NCI-H1092 (cell line): Measurements from ENCODE around the gene MSL1.
"Not testable (repeated sequence)": the region's sequence is repeated elsewhere in the genome, so short reads cannot be mapped to it uniquely, and the experiment has no call there.

Experiments used
- DNase-seq: peaks from one replicate; lab custom pipeline; 2025; lab: John Stamatoyannopoulos, UW

MSL1 gene

GRCh38 chr17:40130352-40131042 is 8.7 kb downstream of the MSL1 start:
- DNase-seq, result no peak

GRCh38 chr17:40134184-40134583 is 12.4 kb downstream of the MSL1 start:
- no peak for DNase-seq

- no peak for DNase-seq
These were observed 14.0 kb downstream of the MSL1 start for GRCh38 chr17:40135817-40136216.

GRCh38 chr17:40139566-40140058 is 17.8 kb downstream of the MSL1 start:
- DNase-seq, result no peak

- not testable (repeated sequence) for DNase-seq
These were observed 21.4 kb downstream of the MSL1 start for GRCh38 chr17:40143166-40143565.

GRCh38 chr17:40145476-40145875 is 23.7 kb downstream of the MSL1 start:
- no peak for DNase-seq

GRCh38 chr17:40148527-40148926 is 26.8 kb downstream of the MSL1 start:
- DNase-seq, result no peak

- no peak for DNase-seq
These were observed 28.5 kb downstream of the MSL1 start for GRCh38 chr17:40150276-40150675.

GRCh38 chr17:40151414-40151963 is 29.7 kb downstream of the MSL1 start:
- DNase-seq, result no peak

- DNase-seq, result no peak
These were observed 31.9 kb downstream of the MSL1 start for GRCh38 chr17:40153603-40154236.

GRCh38 chr17:40157973-40158372 is 36.2 kb downstream of the MSL1 start:
- DNase-seq, result no peak

- DNase-seq, result no peak
These were observed 36.8 kb downstream of the MSL1 start for GRCh38 chr17:40158438-40159013.

GRCh38 chr17:40159456-40159855 is 37.7 kb downstream of the MSL1 start:
- DNase-seq, result no peak

- no peak for DNase-seq
These were observed 46.0 kb downstream of the MSL1 start for GRCh38 chr17:40167685-40168261.

GRCh38 chr17:40168262-40168832 is 46.6 kb downstream of the MSL1 start:
- DNase-seq, result no peak

GRCh38 chr17:40170325-40170724 is 48.6 kb downstream of the MSL1 start:
- DNase-seq, result no peak

GRCh38 chr17:40171750-40172149 is 50.0 kb downstream of the MSL1 start:
- DNase-seq, result no peak

GRCh38 chr17:40173091-40173777 is 51.5 kb downstream of the MSL1 start:
- no peak for DNase-seq

GRCh38 chr17:40173778-40174135 is 52.0 kb downstream of the MSL1 start:
- no peak for DNase-seq

- no peak for DNase-seq
These were observed 52.7 kb downstream of the MSL1 start for GRCh38 chr17:40174514-40174913.

- no peak for DNase-seq
These were observed 54.4 kb downstream of the MSL1 start for GRCh38 chr17:40175928-40176753.
